HepG2 (cell line): ENCODE data around the gene NEURL2. TPM values are rescaled to one million over a fixed set of nuclear protein-coding genes. Genes with fewer than 3 reads are reported as not detected.

Experiments used
- ATF6 ChIP-seq: sonication (generic); formaldehyde crosslinking; conservative IDR thresholded peaks from 2 replicates; pipeline ENCODE4 v1.4.0; 2020; ENCODE audit warnings: missing genetic modification reagents
- BHLHE40 ChIP-seq: IDR thresholded peaks from 2 replicates; pipeline ENCODE4 v1.6.1; 2011; ENCODE audit warnings: low read length, improper control_type of control experiment
- DZIP1 ChIP-seq: sonication (generic); formaldehyde crosslinking; IDR thresholded peaks from 2 replicates; pipeline ENCODE4 v1.5.0; 2020; ENCODE audit warnings: mild to moderate bottlenecking, missing genetic modification reagents
- HINFP ChIP-seq: sonication (generic); formaldehyde crosslinking; IDR thresholded peaks from 2 replicates; pipeline ENCODE4 v1.4.0; 2020; ENCODE audit warnings: low read depth, mild to moderate bottlenecking, missing genetic modification reagents
- HNRNPL ChIP-seq: fragments of 200-400 bp; formaldehyde crosslinking; IDR thresholded peaks from 2 replicates; pipeline ENCODE4 v1.6.1; 2017; ENCODE audit warnings: mild to moderate bottlenecking, low read depth, low read length
- IRF1 ChIP-seq: sonication (generic); formaldehyde crosslinking; IDR thresholded peaks from 2 replicates; pipeline ENCODE4 v1.4.0; 2020; ENCODE audit warnings: low read depth, mild to moderate bottlenecking, missing genetic modification reagents
- MYNN ChIP-seq: sonication (generic); formaldehyde crosslinking; IDR thresholded peaks from 2 replicates; pipeline ENCODE4 v1.4.0; 2020; ENCODE audit warnings: mild to moderate bottlenecking, low read depth, missing genetic modification reagents
- NFE2 ChIP-seq: sonication (generic); formaldehyde crosslinking; IDR thresholded peaks from 2 replicates; pipeline ENCODE4 v1.4.0; 2020; ENCODE audit warnings: missing genetic modification reagents
- SOX5 ChIP-seq: IDR thresholded peaks from 2 replicates; pipeline ENCODE4 v1.6.1; 2016; ENCODE audit warnings: borderline replicate concordance
- TRIM24 ChIP-seq: sonication (generic); formaldehyde crosslinking; IDR thresholded peaks from 2 replicates; pipeline ENCODE4 v1.8.0; 2022; ENCODE audit warnings: mild to moderate bottlenecking, missing genetic modification reagents
- ZBTB4 ChIP-seq: sonication (generic); formaldehyde crosslinking; IDR thresholded peaks from 2 replicates; pipeline ENCODE4 v1.4.0; 2020; ENCODE audit warnings: missing genetic modification reagents, mild to moderate bottlenecking, borderline replicate concordance
- ZNF326 ChIP-seq: sonication (generic); formaldehyde crosslinking; IDR thresholded peaks from 2 replicates; pipeline ENCODE4 v1.4.0; 2020; ENCODE audit warnings: missing genetic modification reagents, borderline replicate concordance
- ZNF484 ChIP-seq: sonication (generic); formaldehyde crosslinking; IDR thresholded peaks from 2 replicates; pipeline ENCODE4 v1.5.1; 2020; ENCODE audit warnings: mild to moderate bottlenecking, low read depth, missing genetic modification reagents, borderline replicate concordance
- ZNF563 ChIP-seq: sonication (generic); formaldehyde crosslinking; IDR thresholded peaks from 2 replicates; pipeline ENCODE4 v1.8.0; 2022; ENCODE audit warnings: mild to moderate bottlenecking, moderate library complexity, missing genetic modification reagents
- ZNF784 ChIP-seq: sonication (generic); formaldehyde crosslinking; IDR thresholded peaks from 2 replicates; pipeline ENCODE4 v1.5.1; 2020; ENCODE audit warnings: missing genetic modification reagents, mild to moderate bottlenecking, borderline replicate concordance
- ZNF792 ChIP-seq: IDR thresholded peaks from 2 replicates; pipeline ENCODE4 v1.6.1; 2016
- ZSCAN12 ChIP-seq: sonication (generic); formaldehyde crosslinking; IDR thresholded peaks from 2 replicates; pipeline ENCODE4 v1.9.0; 2021; ENCODE audit warnings: mild to moderate bottlenecking, missing genetic modification reagents
- polyA plus RNA-seq, 8 experiments: library from polyadenylated mRNA; depleted of rRNA in 3 of 8; stranded (reverse) in 7 of 8; unstranded in 1 of 8; fragments of >200 nt; fragmentation: Illumina TruSeq in 4 of 8; extraction: Trizol in 4 of 8; gene quantifications; 2 replicates each; pipeline versions ENCODE4 v1.2.1 to v1.2.3, GENCODE V29; 2011 to 2016; ENCODE audit warnings: low read depth in 4 of 8, missing spikeins in 1 of 8, mixed read lengths in 1 of 8; ENCODE audit not compliant: insufficient read depth in 1 of 8
- total RNA-seq, 5 experiments: library from RNA; depleted of rRNA; stranded (reverse); fragments of >200 nt; fragmentation: Illumina TruSeq; extraction: Trizol; gene quantifications; 2 replicates each; pipeline ENCODE4 v1.2.3, GENCODE V29; 2016; ENCODE audit warnings: low read depth in 1 of 5

NEURL2 gene
- total and polyA plus RNA-seq, 2 of the 13 experiments (the other 11 are each of a cell fraction or from before 2014, with no cell fraction given): 7.2 to 9.7 TPM

GRCh38 chr20:45933266-45934045, 42.4 kb upstream of the NEURL2 start (continued):
- TF ChIP-seq ZNF484 (CRISPR knock-in tag): no peak; the same call in 1 of the 2 replicates
- peak; percentile 78; the same call in 1 of the 2 replicates for TF ChIP-seq ZNF784 (CRISPR knock-in tag)
- TF ChIP-seq ATF6: 0 out of 2 replicates have a peak, but pooled peaks have one; percentile 82
- no peak for TF ChIP-seq TRIM24 (CRISPR knock-in tag)
- peak; percentile 43 for TF ChIP-seq SOX5 (CRISPR knock-in tag)
- peak; percentile 51; the same call in 1 of the 2 replicates for TF ChIP-seq HNRNPL
- peak; percentile 55; the same call in 1 of the 2 replicates for TF ChIP-seq MYNN (CRISPR knock-in tag)
- no peak for TF ChIP-seq ZNF563
- peak; percentile 43; the same call in 1 of the 2 replicates for TF ChIP-seq BHLHE40
- no peak for TF ChIP-seq DZIP1 (CRISPR knock-in tag)
- peak; percentile 85 for TF ChIP-seq HINFP (CRISPR knock-in tag)
- peak; percentile 60; the same call in 1 of the 2 replicates for TF ChIP-seq ZNF792 (CRISPR knock-in tag)
- no peak for TF ChIP-seq IRF1 (CRISPR knock-in tag)
- no peak for TF ChIP-seq ZNF326
- no peak for TF ChIP-seq ZSCAN12 (CRISPR knock-in tag)
- peak; percentile 65; the same call in 1 of the 2 replicates for TF ChIP-seq ZBTB4 (CRISPR knock-in tag)
- TF ChIP-seq NFE2 (CRISPR knock-in tag): 0 out of 2 replicates have a peak, but pooled peaks have one; percentile 1
